SU-DHL-6 (cell line): Measurements from ENCODE around the gene CLEC11A.

Experiments used
- H2AFZ ChIP-seq: fragments of 200-600 bp; sonication (generic); 2 replicates; pipeline ENCODE4 v1.6.1; 2014; ENCODE audit warnings: low read depth, mild to moderate bottlenecking, moderate library complexity, mixed read lengths, antibody characterized with exemption, low read length; ENCODE audit not compliant: severe bottlenecking
- H3F3A ChIP-seq: fragments of 200-600 bp; shearing (Covaris generic); 2 replicates; pipeline ENCODE4 v1.6.0; 2016; ENCODE audit warnings: antibody characterized with exemption, mild to moderate bottlenecking; ENCODE audit not compliant: insufficient read depth
- H3K27ac ChIP-seq: fragments of 200-600 bp; sonication (generic); 2 replicates; pipeline ENCODE4 v1.5.1; 2016; ENCODE audit warnings: low read depth, mild to moderate bottlenecking, low read length, moderate library complexity, mixed read lengths
- H3K27me3 ChIP-seq: fragments of 200-600 bp; sonication (generic), shearing (Covaris generic); 2 replicates; pipeline ENCODE4 v1.6.0; 2014; ENCODE audit warnings: mild to moderate bottlenecking, low read length
- H3K36me3 ChIP-seq: fragments of 200-600 bp; sonication (generic); 2 replicates; pipeline ENCODE4 v1.6.1; 2014; ENCODE audit warnings: mild to moderate bottlenecking, low read length, mixed read lengths
- H3K4me2 ChIP-seq: fragments of 300-600, 200-600 bp; shearing (Covaris generic), sonication (generic); 2 replicates; pipeline ENCODE4 v1.6.0; 2014; ENCODE audit warnings: low read length, low read depth, mild to moderate bottlenecking; ENCODE audit not compliant: poor library complexity, severe bottlenecking
- H3K4me3 ChIP-seq: fragments of 200-600 bp; sonication (generic); 2 replicates; pipeline ENCODE4 v1.5.1; 2014; ENCODE audit warnings: antibody characterized with exemption, low read length, mild to moderate bottlenecking, mixed read lengths; ENCODE audit not compliant: insufficient read depth, poor library complexity, severe bottlenecking
- H3K79me2 ChIP-seq: fragments of 200-600 bp; sonication (generic); 2 replicates; pipeline ENCODE4 v1.6.1; 2014; ENCODE audit warnings: mild to moderate bottlenecking, low read length, moderate library complexity; ENCODE audit not compliant: insufficient read depth
- H3K9ac ChIP-seq: fragments of 200-600 bp; sonication (generic); 2 replicates; pipeline ENCODE4 v1.7.0; 2014; ENCODE audit warnings: mild to moderate bottlenecking, low read length
- H3K9me2 ChIP-seq: fragments of 200-600 bp; sonication (generic); replicated peaks from 2 replicates; pipeline ENCODE4 v1.6.1; 2014; ENCODE audit warnings: low read length; ENCODE audit not compliant: insufficient read depth
- H3K9me3 ChIP-seq: fragments of 200-600 bp; sonication (generic); 2 replicates; pipeline ENCODE4 v1.6.1; 2014; ENCODE audit warnings: low read length, mixed read lengths; ENCODE audit not compliant: insufficient read depth
- H4K20me1 ChIP-seq: fragments of 200-600 bp; sonication (generic); 2 replicates; pipeline ENCODE4 v1.6.1; 2014; ENCODE audit warnings: low read depth, mild to moderate bottlenecking, antibody characterized with exemption, low read length, moderate library complexity, mixed read lengths
- EZH2phosphoT487 ChIP-seq: fragments of 200-600 bp; sonication (generic), shearing (Covaris generic); conservative IDR thresholded peaks from 2 replicates; pipeline ENCODE4 v1.6.1; 2018; ENCODE audit warnings: mild to moderate bottlenecking, antibody characterized with exemption, low read length, moderate library complexity, mixed read lengths
- TF ChIP-seq, protein P1 (sequence below): fragments of 200-600 bp; sonication (generic); IDR thresholded peaks from one replicate; pipeline ENCODE4 v1.5.1; 2017; ENCODE audit warnings: antibody characterized with exemption, mild to moderate bottlenecking, low read length, moderate library complexity; ENCODE audit not compliant: insufficient read depth, poor library complexity, severe bottlenecking

Gene CLEC11A, protein sequence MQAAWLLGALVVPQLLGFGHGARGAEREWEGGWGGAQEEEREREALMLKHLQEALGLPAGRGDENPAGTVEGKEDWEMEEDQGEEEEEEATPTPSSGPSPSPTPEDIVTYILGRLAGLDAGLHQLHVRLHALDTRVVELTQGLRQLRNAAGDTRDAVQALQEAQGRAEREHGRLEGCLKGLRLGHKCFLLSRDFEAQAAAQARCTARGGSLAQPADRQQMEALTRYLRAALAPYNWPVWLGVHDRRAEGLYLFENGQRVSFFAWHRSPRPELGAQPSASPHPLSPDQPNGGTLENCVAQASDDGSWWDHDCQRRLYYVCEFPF

DNA sequence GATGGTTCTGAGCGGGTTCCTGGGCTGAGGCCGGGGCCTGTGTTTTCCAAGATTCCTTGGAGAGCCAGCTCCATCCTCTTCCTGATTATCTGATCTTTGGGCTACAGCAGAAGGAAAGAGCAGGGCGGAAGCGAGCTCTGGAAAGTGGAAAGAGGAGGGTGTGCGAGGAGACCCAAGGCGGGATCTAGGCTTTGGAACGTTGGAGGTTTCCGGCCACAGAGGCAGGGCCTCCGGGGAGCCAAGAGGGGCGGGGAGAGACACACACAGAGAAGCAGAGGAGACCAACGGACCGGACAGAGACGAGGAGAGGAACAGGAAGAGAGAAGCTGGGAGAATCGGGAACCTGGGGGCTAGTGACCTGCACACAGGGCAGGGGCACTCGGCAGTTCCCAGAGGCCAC, at the start of gene CLEC11A:
Gene CLEC11A (plus strand): TSS at position 296 of the 400 bp plus-strand sequence. CDS start 162 bp downstream, outside the sequence.
- Histone ChIP-seq H3K9ac (no peak within 1 kb of the TSS), H3K27me3 (no peaks in the 10 kb centered on the region)

DNA sequence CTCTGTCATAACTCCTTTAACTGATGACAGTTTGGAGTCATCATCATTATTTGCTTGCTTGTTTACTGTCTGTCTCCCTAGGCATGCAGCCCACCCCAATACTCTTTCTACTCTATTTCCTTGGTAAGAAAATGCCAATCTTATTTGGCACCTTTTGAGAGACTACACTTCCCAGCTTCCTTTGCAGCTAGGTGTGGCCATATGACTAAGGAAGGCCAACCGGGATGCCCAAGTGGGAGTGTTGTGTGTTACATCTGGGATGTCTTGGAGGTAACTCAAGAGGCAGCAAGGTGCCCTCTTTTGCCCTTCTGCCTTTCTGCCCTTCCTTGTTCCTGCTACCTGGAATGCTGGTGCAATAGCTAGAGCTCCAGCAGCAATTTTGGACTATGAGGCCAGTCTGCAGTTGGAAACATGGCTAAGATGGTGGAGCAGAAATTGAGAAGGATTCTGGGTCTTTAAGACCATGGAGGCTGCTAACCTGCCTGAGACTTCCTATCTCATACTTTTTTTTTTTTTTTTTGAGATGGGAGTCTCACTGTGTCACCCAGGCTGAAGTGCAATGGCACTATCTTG, 46.5 kb upstream of the CLEC11A start:
- Histone ChIP-seq H2AFZ (no peak overlapping the region), H3K9me2 (no peaks in the 10 kb centered on the region), H3K4me2 (no peak overlapping the region), H3K4me3 (no peak overlapping the region), H3K9me3 (no peaks in the 10 kb centered on the region), H3K27ac (no peak overlapping the region), H3F3A (no peaks in the 10 kb centered on the region), H3K36me3 (no peaks in the 10 kb centered on the region), H3K79me2 (no peaks in the 10 kb centered on the region), H3K27me3 (no peaks in the 10 kb centered on the region), H3K9ac (no peak overlapping the region), H4K20me1 (no peaks in the 10 kb centered on the region)
- TF ChIP-seq, protein P1, sequence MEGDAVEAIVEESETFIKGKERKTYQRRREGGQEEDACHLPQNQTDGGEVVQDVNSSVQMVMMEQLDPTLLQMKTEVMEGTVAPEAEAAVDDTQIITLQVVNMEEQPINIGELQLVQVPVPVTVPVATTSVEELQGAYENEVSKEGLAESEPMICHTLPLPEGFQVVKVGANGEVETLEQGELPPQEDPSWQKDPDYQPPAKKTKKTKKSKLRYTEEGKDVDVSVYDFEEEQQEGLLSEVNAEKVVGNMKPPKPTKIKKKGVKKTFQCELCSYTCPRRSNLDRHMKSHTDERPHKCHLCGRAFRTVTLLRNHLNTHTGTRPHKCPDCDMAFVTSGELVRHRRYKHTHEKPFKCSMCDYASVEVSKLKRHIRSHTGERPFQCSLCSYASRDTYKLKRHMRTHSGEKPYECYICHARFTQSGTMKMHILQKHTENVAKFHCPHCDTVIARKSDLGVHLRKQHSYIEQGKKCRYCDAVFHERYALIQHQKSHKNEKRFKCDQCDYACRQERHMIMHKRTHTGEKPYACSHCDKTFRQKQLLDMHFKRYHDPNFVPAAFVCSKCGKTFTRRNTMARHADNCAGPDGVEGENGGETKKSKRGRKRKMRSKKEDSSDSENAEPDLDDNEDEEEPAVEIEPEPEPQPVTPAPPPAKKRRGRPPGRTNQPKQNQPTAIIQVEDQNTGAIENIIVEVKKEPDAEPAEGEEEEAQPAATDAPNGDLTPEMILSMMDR = no peak
- TF ChIP-seq EZH2phosphoT487 = no peak

More for the DNA sequence above, at the start of gene CLEC11A:
- no peak within 1 kb of the TSS for H2AFZ ChIP-seq
- no peaks in the 10 kb centered on the region for H3K79me2 ChIP-seq
- H3K9me3 ChIP-seq = no peaks in the 10 kb centered on the region
- H3K27ac ChIP-seq = no peak within 1 kb of the TSS
- no peaks in the 10 kb centered on the region for H4K20me1 ChIP-seq
- no peak within 1 kb of the TSS for H3K4me3 ChIP-seq
- no peaks in the 10 kb centered on the region for H3K9me2 ChIP-seq
- H3K4me2 ChIP-seq = no peak within 1 kb of the TSS
- TF ChIP-seq, protein P1 = no peak
- TF ChIP-seq EZH2phosphoT487 = no peak
- H3K36me3 ChIP-seq = no peaks in the 10 kb centered on the region
- H3F3A ChIP-seq = no peaks in the 10 kb centered on the region

DNA sequence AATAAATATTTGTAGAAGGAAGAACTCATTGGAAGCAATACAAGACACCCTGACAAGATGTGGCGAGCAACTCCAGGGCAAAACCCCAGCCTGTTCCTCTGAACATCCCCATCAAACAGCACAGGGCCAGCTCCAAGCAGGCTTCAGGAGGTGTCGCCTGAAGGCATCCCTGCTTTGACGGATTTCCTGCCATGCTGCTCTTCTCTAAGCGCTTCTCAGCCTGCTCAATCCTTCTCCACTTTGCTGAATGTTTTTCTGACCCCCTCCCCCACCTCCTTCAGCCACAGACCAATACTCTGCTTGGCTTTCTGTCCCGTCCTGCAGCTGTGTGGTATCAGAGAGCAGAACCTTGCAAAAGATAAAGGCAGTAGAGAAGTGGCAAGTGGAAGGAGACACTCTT, 45.5 kb upstream of the CLEC11A start:
- Histone ChIP-seq H4K20me1 (no peaks in the 10 kb centered on the region), H3K9me3 (no peaks in the 10 kb centered on the region), H3F3A (no peaks in the 10 kb centered on the region), H3K27me3 (no peaks in the 10 kb centered on the region), H3K79me2 (no peaks in the 10 kb centered on the region), H3K4me3 (no peak overlapping the region), H2AFZ (no peak overlapping the region), H3K36me3 (no peaks in the 10 kb centered on the region), H3K27ac (no peak overlapping the region), H3K9me2 (no peaks in the 10 kb centered on the region), H3K4me2 (no peak overlapping the region), H3K9ac (no peak overlapping the region)
- TF ChIP-seq, protein P1 = no peak
- no peak for TF ChIP-seq EZH2phosphoT487
